SK-N-SH (cell line): ENCODE measurements around the gene RAPGEF2. TPM values are rescaled to one million over a fixed set of nuclear protein-coding genes. Genes with fewer than 3 reads are reported as not detected.

Experiments used
- CTCF ChIA-PET: fragments of 300-600, 350-600 bp; formaldehyde crosslinking; extraction: SDS; loops from one replicate; lab custom pipeline; 2021; lab: Yijun Ruan, JAX
- POLR2A ChIA-PET: fragments of 350-600 bp; sonication (Branson Sonifier 250); formaldehyde crosslinking; extraction: SDS; loops from one replicate; lab custom pipeline; 2020; ENCODE audit warnings: antibody characterized with exemption, inconsistent platforms; lab: Yijun Ruan, JAX
- DNase-seq: peaks from one replicate; pipeline ENCODE4 v3.0.0; 2012
- H2AFZ ChIP-seq: fragments of 200-600 bp; sonication (generic); 2 replicates; pipeline ENCODE4 v1.8.1; 2016; ENCODE audit warnings: antibody characterized with exemption, mild to moderate bottlenecking, low read depth
- H3F3A ChIP-seq: fragments of 200-600 bp; sonication (generic); replicated peaks from 2 replicates; pipeline ENCODE3; 2016; ENCODE audit warnings: antibody characterized with exemption, mild to moderate bottlenecking; ENCODE audit not compliant: insufficient read depth
- H3K27ac ChIP-seq, 2 experiments: fragments of 200-500 bp in 1 of 2; fragments of 200-600 bp in 1 of 2; sonication (Bioruptor generic) in 1 of 2; sonication (generic), shearing (Covaris generic) in 1 of 2; 2 replicates each; pipeline versions ENCODE4 v1.5.1 to v1.6.1; 2014 to 2016; ENCODE audit warnings: low read depth in 2 of 2, inconsistent platforms in 1 of 2, low read length in 1 of 2, mild to moderate bottlenecking in 1 of 2, mixed read lengths in 1 of 2
- H3K27me3 ChIP-seq: fragments of 200-600 bp; sonication (generic), shearing (Covaris generic); 2 replicates; pipeline ENCODE4 v1.6.1; 2016; ENCODE audit warnings: mixed run types; ENCODE audit not compliant: insufficient read depth
- H3K36me3 ChIP-seq, 2 experiments: fragments of 200-500 bp in 1 of 2; fragments of 200-600 bp in 1 of 2; sonication (Bioruptor generic) in 1 of 2; sonication (generic) in 1 of 2; replicated peaks in 1 of 2; 2 replicates each; pipeline versions ENCODE3 to v1.5.1; 2014 to 2016; ENCODE audit warnings: low read length in 1 of 2, mild to moderate bottlenecking in 1 of 2; ENCODE audit not compliant: insufficient read depth in 2 of 2, control insufficient read depth in 1 of 2
- H3K4me1 ChIP-seq, 2 experiments: fragments of 200-500 bp in 1 of 2; fragments of 200-600 bp in 1 of 2; sonication (Bioruptor generic) in 1 of 2; sonication (generic), shearing (Covaris generic) in 1 of 2; 2 replicates each; pipeline versions ENCODE4 v1.5.1 to v1.6.1; 2014 to 2016; ENCODE audit warnings: low read depth in 1 of 2, low read length in 1 of 2, mixed run types in 1 of 2; ENCODE audit not compliant: insufficient read depth in 2 of 2, control insufficient read depth in 1 of 2
- H3K4me2 ChIP-seq: fragments of 200-600 bp; sonication (generic), shearing (Covaris generic); 2 replicates; pipeline ENCODE4 v1.6.1; 2017; ENCODE audit warnings: mixed run types
- H3K4me3 ChIP-seq, 2 experiments: fragments of 200-500 bp in 1 of 2; fragments of 200-600 bp in 1 of 2; sonication (Bioruptor generic) in 1 of 2; sonication (generic), shearing (Covaris generic) in 1 of 2; 2 replicates each; pipeline versions ENCODE4 v1.5.1 to v1.8.1; 2014 to 2016; ENCODE audit warnings: low read depth in 2 of 2, inconsistent platforms in 1 of 2, low read length in 1 of 2, mild to moderate bottlenecking in 1 of 2, mixed read lengths in 1 of 2, moderate library complexity in 1 of 2
- H3K79me2 ChIP-seq: fragments of 200-600 bp; sonication (generic); 2 replicates; pipeline ENCODE4 v1.8.1; 2017; ENCODE audit warnings: mild to moderate bottlenecking; ENCODE audit not compliant: insufficient read depth
- H3K9ac ChIP-seq: fragments of 200-600 bp; sonication (generic); 2 replicates; pipeline ENCODE4 v1.6.1; 2017; ENCODE audit warnings: mixed run types
- H3K9me2 ChIP-seq: fragments of 200-600 bp; sonication (generic); 2 replicates; pipeline ENCODE4 v1.6.1; 2017; ENCODE audit warnings: mixed run types
- H3K9me3 ChIP-seq: fragments of 200-600 bp; sonication (generic); 2 replicates; pipeline ENCODE4 v1.6.1; 2017; ENCODE audit warnings: mixed run types, mild to moderate bottlenecking, moderate library complexity
- H4K20me1 ChIP-seq: fragments of 200-600 bp; sonication (generic); 2 replicates; pipeline ENCODE4 v1.6.1; 2017; ENCODE audit warnings: mild to moderate bottlenecking, mixed run types; ENCODE audit not compliant: insufficient read depth
- FOSL2 ChIP-seq: IDR thresholded peaks from 2 replicates; pipeline ENCODE4 v1.4.0; 2012; ENCODE audit warnings: low read depth, mild to moderate bottlenecking, moderate library complexity, borderline replicate concordance
- FOXJ3 ChIP-seq: sonication (generic); formaldehyde crosslinking; IDR thresholded peaks from 2 replicates; pipeline ENCODE4 v1.5.1; 2020; ENCODE audit warnings: mild to moderate bottlenecking, missing genetic modification reagents
- FOXM1 ChIP-seq: IDR thresholded peaks from 2 replicates; pipeline ENCODE4 v1.4.0; 2012; ENCODE audit warnings: low read depth, mild to moderate bottlenecking
- GATA2 ChIP-seq: sonication (generic); formaldehyde crosslinking; IDR thresholded peaks from 2 replicates; pipeline ENCODE4 v1.5.0; 2020; ENCODE audit warnings: mild to moderate bottlenecking, missing genetic modification reagents
- MEF2A ChIP-seq: IDR thresholded peaks from 2 replicates; pipeline ENCODE4 v1.4.0; 2012; ENCODE audit warnings: low read depth, borderline replicate concordance
- MXI1 ChIP-seq: IDR thresholded peaks from 2 replicates; pipeline ENCODE4 v1.6.1; 2012; ENCODE audit warnings: mild to moderate bottlenecking, low read depth, low read length, improper control_type of control experiment
- NFIC ChIP-seq: IDR thresholded peaks from 2 replicates; pipeline ENCODE4 v1.4.0; 2012; ENCODE audit warnings: borderline replicate concordance
- POLR2AphosphoS5 ChIP-seq: IDR thresholded peaks from 2 replicates; pipeline ENCODE4 v1.6.1; 2012; ENCODE audit warnings: low read depth, low read length
- RAD21 ChIP-seq: IDR thresholded peaks from 2 replicates; pipeline ENCODE4 v1.6.1; 2012; ENCODE audit warnings: mild to moderate bottlenecking, low read length
- RCOR1 ChIP-seq: fragments of 150-350 bp; IDR thresholded peaks from 2 replicates; pipeline ENCODE4 v1.6.1; 2017; ENCODE audit warnings: antibody characterized with exemption, low read length
- REST ChIP-seq: IDR thresholded peaks from 2 replicates; pipeline ENCODE4 v1.6.1; 2012; ENCODE audit warnings: mild to moderate bottlenecking, low read depth, low read length, moderate library complexity
- SIN3A ChIP-seq: IDR thresholded peaks from 2 replicates; pipeline ENCODE4 v1.6.1; 2012; ENCODE audit warnings: low read depth, mild to moderate bottlenecking, low read length, moderate library complexity, borderline replicate concordance
- TEAD4 ChIP-seq: IDR thresholded peaks from 2 replicates; pipeline ENCODE4 v1.4.0; 2012; ENCODE audit warnings: mild to moderate bottlenecking, borderline replicate concordance; ENCODE audit not compliant: insufficient read depth
- WGBS: methylation state at CpG from one replicate; pipeline ENCODE4 v1.1.6; 2017; ENCODE audit warnings: low lambda C conversion rate; 5-methylcytosine and 5-hydroxymethylcytosine counted together
- polyA plus RNA-seq, 3 experiments: library from polyadenylated mRNA; depleted of rRNA; stranded (reverse); fragments of >200 nt; gene quantifications; 2 replicates each; pipeline ENCODE4 v1.2.3, GENCODE V29; 2012
- TF ChIP-seq, protein P1 (sequence below): fragments of 200-600 bp; sonication (generic); IDR thresholded peaks from 2 replicates; pipeline ENCODE4 v1.6.1; 2017; ENCODE audit warnings: antibody characterized with exemption, mild to moderate bottlenecking, moderate library complexity

RAPGEF2 gene
- polyA plus RNA-seq, 1 of the 3 experiments (the other 2 are of a cell fraction) = 19.2 TPM

- Histone ChIP-seq H3K36me3 (peaks cover 0 to 4% of the 10 kb centered on the region in 2 experiments), H3K4me1 (peaks cover 0 to 13% of the 10 kb centered on the region in 2 experiments; a peak in 1 of 4 replicates), H3K9ac (no peak overlapping the region), H3K27ac (no peak overlapping the region), H3F3A (peaks cover 7% of the 10 kb centered on the region), H3K4me3 (no peak overlapping the region), H3K9me2 (no peaks in the 10 kb centered on the region), H3K9me3 (peaks cover 10% of the 10 kb centered on the region), H3K4me2 (no peak overlapping the region), H4K20me1 (no peaks in the 10 kb centered on the region), H2AFZ (no peak overlapping the region), H3K79me2 (no peaks in the 10 kb centered on the region), H3K27me3 (no peaks in the 10 kb centered on the region)
- CTCF ChIA-PET = interaction anchor here (1.1 kb wide), 2 partner anchors 182 to 528 kb away, joined by 3 to 4 read pairs; no protein-coding TSS in a partner anchor
- TF ChIP-seq FOXM1 = no peak
- no peak for TF ChIP-seq RCOR1
- TF ChIP-seq POLR2AphosphoS5 = no peak
- TF ChIP-seq SIN3A = no peak
- TF ChIP-seq MXI1 = no peak
- no peak for TF ChIP-seq FOXJ3 (CRISPR knock-in tag)
- no peak for TF ChIP-seq MEF2A
- TF ChIP-seq NFIC = no peak
- no peak for TF ChIP-seq TEAD4
- TF ChIP-seq, protein P1, sequence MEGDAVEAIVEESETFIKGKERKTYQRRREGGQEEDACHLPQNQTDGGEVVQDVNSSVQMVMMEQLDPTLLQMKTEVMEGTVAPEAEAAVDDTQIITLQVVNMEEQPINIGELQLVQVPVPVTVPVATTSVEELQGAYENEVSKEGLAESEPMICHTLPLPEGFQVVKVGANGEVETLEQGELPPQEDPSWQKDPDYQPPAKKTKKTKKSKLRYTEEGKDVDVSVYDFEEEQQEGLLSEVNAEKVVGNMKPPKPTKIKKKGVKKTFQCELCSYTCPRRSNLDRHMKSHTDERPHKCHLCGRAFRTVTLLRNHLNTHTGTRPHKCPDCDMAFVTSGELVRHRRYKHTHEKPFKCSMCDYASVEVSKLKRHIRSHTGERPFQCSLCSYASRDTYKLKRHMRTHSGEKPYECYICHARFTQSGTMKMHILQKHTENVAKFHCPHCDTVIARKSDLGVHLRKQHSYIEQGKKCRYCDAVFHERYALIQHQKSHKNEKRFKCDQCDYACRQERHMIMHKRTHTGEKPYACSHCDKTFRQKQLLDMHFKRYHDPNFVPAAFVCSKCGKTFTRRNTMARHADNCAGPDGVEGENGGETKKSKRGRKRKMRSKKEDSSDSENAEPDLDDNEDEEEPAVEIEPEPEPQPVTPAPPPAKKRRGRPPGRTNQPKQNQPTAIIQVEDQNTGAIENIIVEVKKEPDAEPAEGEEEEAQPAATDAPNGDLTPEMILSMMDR = peak; percentile 28; the same call in 1 of the 2 replicates
- no peak for TF ChIP-seq REST
- TF ChIP-seq RAD21 = 0 out of 2 replicates have a peak, but pooled peaks have one; percentile 26
- POLR2A ChIA-PET = no interaction called here
- no peak for DNase-seq
These were observed 281.8 kb downstream of the RAPGEF2 start for GRCh38 chr4:159384632-159385031.

- CTCF ChIA-PET = interaction anchor here (1.1 kb wide), 1 partner anchor 10 kb away, joined by 3 read pairs; no protein-coding TSS in a partner anchor
These were observed 283.7 kb downstream of the RAPGEF2 start for GRCh38 chr4:159386620-159387019.

More at GRCh38 chr4:159386620-159387019, 283.7 kb downstream of the RAPGEF2 start:
- Histone ChIP-seq H3K27ac (no peak overlapping the region), H3K4me1 (peaks cover 0 to 22% of the 10 kb centered on the region in 2 experiments; a peak in 2 of 4 replicates), H3K79me2 (no peaks in the 10 kb centered on the region), H3K4me2 (no peak overlapping the region), H3K9ac (no peak overlapping the region), H3F3A (peaks cover 14% of the 10 kb centered on the region), H3K9me2 (no peaks in the 10 kb centered on the region), H3K27me3 (no peaks in the 10 kb centered on the region), H4K20me1 (no peaks in the 10 kb centered on the region), H3K4me3 (no peak overlapping the region)
- POLR2A ChIA-PET = no interaction called here
- WGBS = 62% methylated on average over 1 of the region's 1 CpG
- TF ChIP-seq SIN3A (no peak), MXI1 (no peak), GATA2 (CRISPR knock-in tag) (no peak), FOSL2 (no peak), RCOR1 (no peak)
- TF ChIP-seq, all 33 proteins: peak for 0
- no peak overlapping the region for H2AFZ ChIP-seq
- DNase-seq = no peak
- H3K36me3 ChIP-seq = peaks cover 0 to 4% of the 10 kb centered on the region in 2 experiments
- H3K9me3 ChIP-seq = peaks cover 10% of the 10 kb centered on the region
